ENCODE data around the gene CXCL11. TPM values are rescaled to one million over a fixed set of nuclear protein-coding genes. Genes with fewer than 3 reads are reported as not detected.

The CXCL11 gene
- total RNA-seq, 2 experiments from 2014 or later, result not detected

DNA sequence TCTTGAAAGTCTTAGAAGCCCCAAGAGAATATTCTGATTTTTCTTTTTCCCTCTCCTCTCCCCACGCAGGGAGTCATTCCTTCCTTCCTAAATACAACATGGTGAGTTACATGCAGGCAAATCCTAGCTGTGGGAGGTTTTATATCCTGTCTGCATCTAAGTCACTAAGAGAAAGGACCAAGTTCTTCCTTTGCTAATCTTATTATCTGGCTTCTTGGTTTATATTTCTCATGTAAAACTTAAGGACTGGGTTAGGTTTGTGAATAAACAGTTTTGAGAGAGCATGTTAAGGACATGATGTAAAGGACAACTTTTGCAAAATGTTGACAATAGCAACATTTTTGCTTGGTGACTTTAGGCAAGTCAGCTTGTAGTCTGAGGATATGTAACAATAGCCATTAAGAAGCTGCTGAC is 23.5 kb downstream of the CXCL11 start:
- CTCF ChIA-PET, result no interaction called here
- no peak overlapping the region for H3K27ac Mint-ChIP-seq

DNA sequence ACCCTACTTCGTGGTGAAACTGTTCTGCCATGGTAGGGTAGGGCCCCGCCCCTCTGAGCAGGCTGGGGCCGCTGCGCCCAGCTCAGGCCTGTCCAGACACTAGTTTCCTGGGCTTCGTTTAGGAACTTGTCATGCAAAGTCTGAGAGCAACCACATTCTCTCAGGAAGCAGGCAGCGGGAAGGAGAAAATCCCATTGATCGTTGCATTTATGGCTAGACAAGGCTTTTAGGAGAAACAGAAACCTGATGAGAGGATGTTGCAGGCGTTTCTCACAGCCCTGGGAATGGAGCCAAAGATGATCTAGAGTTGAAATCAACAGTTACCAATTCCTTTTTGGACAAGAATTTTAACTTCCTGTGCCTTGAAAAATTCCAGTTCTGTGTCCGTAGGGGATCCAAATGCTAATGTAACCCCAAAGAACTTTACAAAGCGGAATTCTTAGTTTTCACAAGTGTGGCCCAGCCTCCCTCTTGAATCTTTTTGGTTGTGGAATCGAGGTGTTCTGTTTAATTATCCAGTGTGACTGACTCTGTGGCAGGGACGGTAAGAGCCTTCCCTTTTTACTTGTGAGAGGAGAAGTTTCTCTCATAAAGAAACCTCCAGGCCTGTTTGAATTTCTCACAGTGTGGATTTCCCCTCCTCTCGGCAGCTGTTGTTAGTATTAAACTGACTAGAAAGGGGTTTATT is 24.0 kb downstream of the CXCL11 start:
- CTCF ChIA-PET, result no interaction called here
- Mint-ChIP-seq H3K36me3 (ENCODE audit: low read depth) (no peaks in the 10 kb centered on the region), H3K9me3 (no peaks in the 10 kb centered on the region)

More for the DNA sequence above, 23.5 kb downstream of the CXCL11 start:
- DNase-seq, result no peak
- no peak overlapping the region for H3K4me3 Mint-ChIP-seq
- intact Hi-C loops (cut with micrococcal nuclease), result loop anchor here (1.0 kb wide), 3 partner anchors 12 to 46 kb away; no protein-coding TSS in a partner anchor
- H3K27me3 Mint-ChIP-seq (ENCODE audit: low read depth), result peaks cover 9% of the 10 kb centered on the region
- H3K36me3 Mint-ChIP-seq (ENCODE audit: low read depth), result no peaks in the 10 kb centered on the region
- H3K4me1 Mint-ChIP-seq (ENCODE audit: low read depth), result peaks cover 6% of the 10 kb centered on the region
- no peaks in the 10 kb centered on the region for H3K9me3 Mint-ChIP-seq

DNA sequence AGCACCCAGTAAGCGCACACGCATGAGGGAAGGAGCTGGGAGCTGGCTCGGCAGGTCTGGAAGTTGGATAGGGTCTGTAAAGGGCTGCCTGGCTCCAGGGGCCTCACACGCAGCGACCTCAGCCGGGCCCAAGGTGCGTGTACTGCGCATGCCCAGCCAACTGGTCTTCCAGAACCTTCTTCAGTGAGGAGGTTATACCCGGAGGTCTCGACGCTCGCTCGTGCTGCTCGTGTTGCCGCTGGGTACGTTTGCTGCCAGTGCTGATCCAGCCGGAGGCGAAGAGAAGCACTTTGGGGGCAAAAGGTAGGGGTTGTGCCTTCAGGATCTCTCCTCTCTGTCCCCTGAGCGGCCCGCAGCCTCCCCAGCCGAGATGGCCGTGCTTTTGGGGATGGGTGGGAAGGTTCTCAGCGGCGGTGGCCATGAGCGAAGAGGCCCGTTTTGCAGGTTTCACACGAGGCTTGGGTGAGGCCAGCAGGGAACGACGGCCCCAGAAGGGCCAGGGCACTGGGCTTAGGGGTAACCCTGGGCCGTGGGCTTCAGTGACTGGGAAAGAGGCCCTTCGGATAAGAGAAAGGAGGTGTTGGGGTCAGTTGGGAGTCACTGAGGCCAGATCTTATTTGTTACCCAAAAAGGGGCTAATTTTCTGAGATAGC is 24.7 kb downstream of the CXCL11 start:
- DNase-seq, result no peak

More for the DNA sequence above, 24.0 kb downstream of the CXCL11 start:
- Mint-ChIP-seq H3K4me3 (no peak overlapping the region), H3K27me3 (ENCODE audit: low read depth) (peaks cover 9% of the 10 kb centered on the region), H3K4me1 (ENCODE audit: low read depth) (peaks cover 6% of the 10 kb centered on the region), H3K27ac (no peak overlapping the region)
- DNase-seq, result peak; percentile 40
- intact Hi-C loops (cut with micrococcal nuclease), result loop anchor here (1.0 kb wide), 3 partner anchors 12 to 46 kb away; no protein-coding TSS in a partner anchor

DNA sequence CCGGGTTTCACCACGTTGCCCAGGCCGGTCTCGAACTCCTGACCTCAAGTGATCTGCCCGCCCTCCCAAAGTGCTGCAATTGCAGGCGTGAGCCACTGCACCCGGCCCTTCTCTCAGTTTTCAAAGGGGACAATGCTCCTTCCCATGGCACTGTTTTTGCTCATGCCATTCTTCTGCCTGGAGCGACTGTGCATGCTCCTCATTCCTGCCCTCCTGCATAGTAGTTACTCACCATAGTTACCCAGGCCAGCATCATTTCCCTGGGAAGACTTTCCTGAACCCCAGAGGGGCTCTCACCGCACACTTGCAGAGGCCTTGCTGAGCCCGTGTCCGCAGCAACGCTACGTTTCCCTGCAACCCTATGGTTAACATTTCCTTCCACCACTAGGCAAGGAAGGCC is 25.3 kb downstream of the CXCL11 start:
- Mint-ChIP-seq H3K27ac (no peak overlapping the region), H3K4me1 (ENCODE audit: low read depth) (peaks cover 6% of the 10 kb centered on the region), H3K9me3 (no peaks in the 10 kb centered on the region), H3K4me3 (no peak overlapping the region), H3K36me3 (ENCODE audit: low read depth) (no peaks in the 10 kb centered on the region), H3K27me3 (ENCODE audit: low read depth) (peaks cover 13% of the 10 kb centered on the region)
- CTCF ChIA-PET, result interaction anchor here (1.0 to 1.8 kb wide), 2 partner anchors 52 to 56 kb away, joined by 4 to 8 read pairs; no protein-coding TSS in a partner anchor
- intact Hi-C loops (cut with micrococcal nuclease), result no loop called here
- DNase-seq, result no peak

More for the DNA sequence above, 24.7 kb downstream of the CXCL11 start:
- Mint-ChIP-seq H3K27me3 (ENCODE audit: low read depth) (peaks cover 11% of the 10 kb centered on the region), H3K4me1 (ENCODE audit: low read depth) (peaks cover 6% of the 10 kb centered on the region), H3K4me3 (no peak overlapping the region), H3K36me3 (ENCODE audit: low read depth) (no peaks in the 10 kb centered on the region), H3K9me3 (no peaks in the 10 kb centered on the region), H3K27ac (no peak overlapping the region)
- CTCF ChIA-PET, result interaction anchor here (1.8 kb wide), 1 partner anchor 56 kb away, joined by 8 read pairs; no protein-coding TSS in a partner anchor
- intact Hi-C loops (cut with micrococcal nuclease), result no loop called here

DNA sequence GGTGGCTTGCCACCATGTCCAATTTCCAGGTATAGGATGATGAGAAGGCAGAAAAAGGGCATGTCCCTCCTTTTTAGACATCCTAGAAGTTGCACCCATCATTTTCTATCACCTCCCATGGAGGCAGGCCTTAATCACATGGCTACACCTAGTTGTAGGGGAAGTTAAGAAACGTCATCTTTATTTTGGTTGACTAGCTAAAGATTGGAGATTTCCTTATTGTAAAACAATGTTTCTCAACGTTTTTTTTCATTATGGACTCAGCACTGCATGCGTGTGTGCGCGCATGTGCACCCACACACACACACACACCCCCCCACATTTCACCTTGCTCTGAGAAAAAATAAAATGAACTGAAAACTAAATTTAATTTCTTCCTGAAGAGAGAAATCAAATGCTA is 26.6 kb downstream of the CXCL11 start:
- no peak for DNase-seq
- no peak overlapping the region for H3K27ac Mint-ChIP-seq
- H3K27me3 Mint-ChIP-seq (ENCODE audit: low read depth), result peaks cover 13% of the 10 kb centered on the region
- H3K36me3 Mint-ChIP-seq (ENCODE audit: low read depth), result no peaks in the 10 kb centered on the region
- CTCF ChIA-PET, result interaction anchor here (0.9 to 1.8 kb wide), 3 partner anchors 14 to 58 kb away, joined by 3 to 8 read pairs (median 4); no protein-coding TSS in a partner anchor
- no peaks in the 10 kb centered on the region for H3K9me3 Mint-ChIP-seq
- H3K4me3 Mint-ChIP-seq, result no peak overlapping the region
- intact Hi-C loops (cut with micrococcal nuclease), result no loop called here
- H3K4me1 Mint-ChIP-seq (ENCODE audit: low read depth), result peaks cover 6% of the 10 kb centered on the region

DNA sequence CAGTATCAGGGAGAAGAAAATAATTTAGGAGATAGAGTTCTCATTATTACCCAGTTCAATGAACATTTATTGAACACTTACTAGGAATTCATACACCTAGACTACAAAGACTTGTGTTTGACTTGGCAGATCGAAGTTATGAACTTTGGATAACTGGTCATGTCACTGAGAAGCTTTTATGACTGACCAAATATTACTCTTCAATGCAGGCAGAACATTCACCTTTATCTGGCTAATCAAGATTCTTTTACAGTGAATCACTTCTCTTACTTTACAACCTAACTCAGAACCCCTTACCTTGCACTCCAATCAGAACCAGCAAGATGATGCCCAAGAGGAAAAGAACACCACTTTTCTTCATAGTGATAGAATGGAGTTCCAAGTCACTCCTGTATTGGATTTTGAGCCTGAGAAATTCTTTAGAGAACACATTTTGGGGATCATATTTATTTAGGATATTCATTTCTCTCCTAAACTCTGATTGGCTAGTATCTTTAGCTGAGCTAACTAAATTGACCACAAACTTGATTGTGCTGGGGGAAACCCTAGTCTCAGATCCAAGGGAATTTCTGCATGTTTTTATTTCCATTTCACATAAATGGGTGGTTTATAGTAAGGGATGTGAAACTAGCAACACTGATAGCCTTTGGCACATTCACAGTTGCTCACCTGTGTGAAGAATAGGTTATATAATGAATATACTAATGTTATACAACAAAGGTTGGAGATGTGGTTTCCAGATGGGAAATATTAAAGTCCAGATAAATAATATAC is 28.6 kb downstream of the CXCL11 start, which contains the start of gene CXCL9:
CXCL9 (minus strand) TSS at position 421 of the 774 bp plus-strand sequence; CDS start at position 361, 60 bp downstream.
- CTCF ChIA-PET, result no interaction called here
- H3K27me3 Mint-ChIP-seq (ENCODE audit: low read depth), result peaks cover 19% of the 10 kb centered on the region
- H3K27ac Mint-ChIP-seq, result no peak within 1 kb of the TSS
- intact Hi-C loops (cut with micrococcal nuclease), result no loop called here
- H3K36me3 Mint-ChIP-seq (ENCODE audit: low read depth), result no peaks in the 10 kb centered on the region
- DNase-seq, result no peak
- no peak within 1 kb of the TSS for H3K4me3 Mint-ChIP-seq
- no peaks in the 10 kb centered on the region for H3K9me3 Mint-ChIP-seq
- peaks cover 4% of the 10 kb centered on the region for H3K4me1 Mint-ChIP-seq (ENCODE audit: low read depth)

DNA sequence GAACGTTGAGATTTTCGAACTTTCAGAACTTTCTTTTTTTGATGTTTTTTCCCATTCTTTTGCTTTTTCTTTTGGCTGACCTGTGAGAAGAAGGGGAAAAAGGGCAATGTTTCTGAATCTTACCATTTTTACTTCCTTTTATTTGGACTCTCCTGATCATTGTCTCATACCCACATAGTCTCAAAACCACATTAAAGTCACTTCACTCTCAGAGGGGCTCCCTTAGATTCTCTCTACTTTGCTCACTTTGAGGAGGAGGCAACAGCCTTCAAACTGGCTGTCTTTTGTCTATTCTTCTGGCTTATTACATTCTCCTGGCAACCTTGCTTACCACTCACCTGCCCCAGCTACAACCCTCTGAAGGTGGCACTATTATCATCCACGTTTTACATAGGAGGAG is 32.2 kb downstream of the CXCL11 start:
- intact Hi-C loops (cut with micrococcal nuclease), result no loop called here
- Mint-ChIP-seq H3K36me3 (ENCODE audit: low read depth) (no peaks in the 10 kb centered on the region), H3K4me3 (no peak overlapping the region), H3K27me3 (ENCODE audit: low read depth) (peaks cover 20% of the 10 kb centered on the region), H3K9me3 (no peaks in the 10 kb centered on the region), H3K4me1 (ENCODE audit: low read depth) (no peaks in the 10 kb centered on the region), H3K27ac (no peak overlapping the region)
- no peak for DNase-seq
- CTCF ChIA-PET, result interaction anchor here (1.8 kb wide), 1 partner anchor 63 kb away, joined by 6 read pairs; no protein-coding TSS in a partner anchor

DNA sequence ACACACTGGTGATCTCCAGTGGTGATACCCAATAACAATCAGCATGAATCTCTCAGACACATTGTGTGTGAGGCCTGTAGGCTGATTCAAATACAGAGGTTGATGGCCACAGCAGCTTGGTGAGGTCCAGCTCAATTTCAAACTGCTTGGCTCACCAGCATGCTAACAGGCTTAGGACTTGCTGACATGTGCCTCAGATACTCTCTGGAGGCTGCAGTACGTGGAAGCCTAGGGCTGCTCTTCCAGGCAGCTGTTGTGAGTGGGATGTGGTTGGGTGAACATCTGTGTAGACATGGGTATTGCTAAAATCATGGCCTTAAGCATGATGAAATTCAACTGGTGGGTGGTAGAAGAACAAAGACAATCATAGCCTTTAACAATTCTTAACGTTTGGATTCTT is 32.8 kb downstream of the CXCL11 start:
- H3K27me3 Mint-ChIP-seq (ENCODE audit: low read depth), result peaks cover 18% of the 10 kb centered on the region
- H3K4me1 Mint-ChIP-seq (ENCODE audit: low read depth), result no peaks in the 10 kb centered on the region
- no peak overlapping the region for H3K27ac Mint-ChIP-seq
- no peak for DNase-seq
- CTCF ChIA-PET, result interaction anchor here (1.8 kb wide), 1 partner anchor 64 kb away, joined by 6 read pairs; no protein-coding TSS in a partner anchor
- no peak overlapping the region for H3K4me3 Mint-ChIP-seq
- no peaks in the 10 kb centered on the region for H3K36me3 Mint-ChIP-seq (ENCODE audit: low read depth)
- H3K9me3 Mint-ChIP-seq, result no peaks in the 10 kb centered on the region
- intact Hi-C loops (cut with micrococcal nuclease), result no loop called here

DNA sequence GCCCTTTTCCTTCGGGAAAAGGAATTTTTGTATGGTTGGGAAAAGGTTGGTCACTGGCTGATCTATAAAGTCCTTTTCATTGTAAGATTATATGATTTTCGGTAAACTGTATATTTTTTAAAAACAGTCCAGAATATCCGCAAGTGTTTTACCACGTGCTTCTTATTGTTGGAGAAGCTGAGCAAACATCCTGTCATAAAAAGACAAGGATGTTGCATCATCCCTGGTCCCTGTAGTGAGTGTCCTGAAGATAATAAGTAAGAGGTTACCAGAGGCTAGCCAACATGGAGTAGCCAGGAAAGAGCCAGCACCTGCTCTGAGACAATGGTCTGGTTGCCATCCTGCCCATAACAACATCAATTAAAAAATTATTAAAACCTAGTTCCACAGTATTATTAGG is 33.7 kb downstream of the CXCL11 start:
- CTCF ChIA-PET, result interaction anchor here (1.8 kb wide), 1 partner anchor 65 kb away, joined by 6 read pairs; no protein-coding TSS in a partner anchor
- H3K9me3 Mint-ChIP-seq, result no peaks in the 10 kb centered on the region

DNA sequence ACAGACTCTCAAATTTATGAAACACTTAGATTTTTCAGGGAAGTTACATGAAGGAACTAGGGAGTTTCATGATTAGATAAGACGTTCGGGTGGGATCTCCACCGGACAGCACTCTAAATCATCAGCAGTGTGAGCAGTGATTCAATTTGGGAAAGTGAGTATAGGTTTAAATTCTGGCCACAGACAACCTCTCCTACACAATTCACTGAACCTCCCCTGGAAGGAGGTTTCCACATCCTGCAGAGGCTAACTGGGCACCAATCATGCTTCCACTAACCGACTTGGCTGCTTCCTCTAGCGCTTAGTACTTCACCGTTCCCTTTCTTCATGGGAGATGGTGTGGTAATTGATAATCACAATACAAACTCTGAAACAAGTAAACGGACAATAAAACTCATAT is 34.2 kb downstream of the CXCL11 start:
- Mint-ChIP-seq H3K27me3 (ENCODE audit: low read depth) (peaks cover 20% of the 10 kb centered on the region), H3K4me3 (no peak overlapping the region), H3K36me3 (ENCODE audit: low read depth) (no peaks in the 10 kb centered on the region), H3K9me3 (no peaks in the 10 kb centered on the region), H3K27ac (no peak overlapping the region), H3K4me1 (ENCODE audit: low read depth) (no peaks in the 10 kb centered on the region)
- DNase-seq, result no peak
- intact Hi-C loops (cut with micrococcal nuclease), result no loop called here
- CTCF ChIA-PET, result interaction anchor here (0.6 to 1.8 kb wide), 2 partner anchors 65 to 70 kb away, joined by 3 to 6 read pairs; no protein-coding TSS in a partner anchor

More for the DNA sequence above, 33.7 kb downstream of the CXCL11 start:
- Mint-ChIP-seq H3K27me3 (ENCODE audit: low read depth) (peaks cover 20% of the 10 kb centered on the region), H3K4me3 (no peak overlapping the region), H3K4me1 (ENCODE audit: low read depth) (no peaks in the 10 kb centered on the region), H3K27ac (no peak overlapping the region), H3K36me3 (ENCODE audit: low read depth) (no peaks in the 10 kb centered on the region)
- intact Hi-C loops (cut with micrococcal nuclease), result no loop called here
- DNase-seq, result no peak

DNA sequence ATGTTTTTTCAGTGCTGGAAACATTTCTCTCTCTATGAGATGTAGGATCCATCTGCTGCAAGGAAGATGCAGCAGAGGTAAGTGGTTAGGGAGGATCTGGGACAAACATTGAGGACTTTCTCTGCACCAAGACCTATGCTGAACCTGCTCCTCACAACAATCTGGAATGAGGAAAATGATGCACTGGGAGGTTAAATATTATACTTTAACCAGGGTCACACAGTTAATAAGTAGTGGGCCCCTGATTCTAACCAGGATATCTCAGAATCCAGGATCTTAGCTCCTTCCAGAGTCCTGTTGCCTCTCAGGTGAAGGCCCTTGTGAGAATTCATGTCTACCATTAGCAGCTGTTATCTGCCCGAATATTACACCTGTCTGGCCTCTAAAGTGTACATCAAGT is 35.6 kb downstream of the CXCL11 start:
- Mint-ChIP-seq H3K4me1 (ENCODE audit: low read depth) (no peaks in the 10 kb centered on the region), H3K9me3 (no peaks in the 10 kb centered on the region), H3K27me3 (ENCODE audit: low read depth) (peaks cover 15% of the 10 kb centered on the region), H3K36me3 (ENCODE audit: low read depth) (no peaks in the 10 kb centered on the region), H3K4me3 (no peak overlapping the region), H3K27ac (no peak overlapping the region)
- CTCF ChIA-PET, result interaction anchor here (0.8 to 2.4 kb wide), 8 partner anchors 21 to 87 kb away, joined by 3 to 10 read pairs (median 4); no protein-coding TSS in a partner anchor
- intact Hi-C loops (cut with micrococcal nuclease), result no loop called here
- no peak for DNase-seq

All from activated naive CD4-positive, alpha-beta T cell treated with anti-CD3 and anti-CD28 coated beads for 36 hours (primary cell).